IPS-20b (cell line): Measurements from ENCODE around the gene SHISAL2B.
A peak's percentile ranks its signal among the peaks of the same experiment; 100 is the strongest.

ENCODE experiments used
- H3K27ac ChIP-seq: one replicate; pipeline ENCODE4 v1.5.1; 2013; ENCODE audit warnings: low read length
- H3K27me3 ChIP-seq: 2 replicates; pipeline ENCODE4 v1.6.1; 2013; ENCODE audit warnings: mild to moderate bottlenecking, low read length, inconsistent platforms; ENCODE audit not compliant: insufficient read depth
- H3K36me3 ChIP-seq: 2 replicates; pipeline ENCODE4 v1.6.1; 2013; ENCODE audit warnings: low read depth, mild to moderate bottlenecking, inconsistent platforms, low read length, moderate library complexity; ENCODE audit not compliant: insufficient read depth
- H3K4me1 ChIP-seq: 2 replicates; pipeline ENCODE4 v1.6.1; 2013; ENCODE audit warnings: mild to moderate bottlenecking, control low read depth, inconsistent platforms, low read length, moderate library complexity; ENCODE audit not compliant: insufficient read depth
- H3K4me3 ChIP-seq: 2 replicates; pipeline ENCODE4 v1.5.1; 2013; ENCODE audit warnings: mild to moderate bottlenecking, low read length, inconsistent platforms
- H3K9ac ChIP-seq: 2 replicates; pipeline ENCODE4 v1.6.1; 2013; ENCODE audit warnings: low read depth, mild to moderate bottlenecking, inconsistent platforms, low read length, moderate library complexity
- H3K9me3 ChIP-seq: 2 replicates; pipeline ENCODE4 v1.6.1; 2013; ENCODE audit warnings: mild to moderate bottlenecking, low read depth, low read length, inconsistent platforms; ENCODE audit not compliant: insufficient read depth

The SHISAL2B gene

DNA sequence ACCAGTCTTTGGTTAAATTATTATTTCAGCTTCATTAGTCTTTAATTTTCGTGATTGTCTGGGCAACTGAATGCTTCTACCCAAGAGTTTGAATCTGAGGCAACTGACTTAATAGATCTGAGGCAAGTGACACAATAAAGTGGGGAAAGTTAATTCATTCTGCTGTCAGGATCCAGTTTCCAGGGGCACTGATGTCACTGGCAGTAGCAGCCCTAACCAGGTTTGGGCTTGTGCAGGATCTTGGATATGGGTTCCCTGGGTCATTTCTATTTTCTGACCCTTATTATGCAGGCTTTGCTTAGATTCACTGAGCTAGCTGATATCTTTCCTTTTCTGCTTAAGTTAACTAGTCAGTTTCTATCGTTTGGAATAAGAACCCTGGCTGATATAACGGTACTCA, 68.6 kb downstream of the SHISAL2B start:
- H3K9ac ChIP-seq = no peak overlapping the region
- H3K4me1 ChIP-seq = peaks cover 11% of the 10 kb centered on the region
- peaks cover 39% of the 10 kb centered on the region for H3K36me3 ChIP-seq
- no peaks in the 10 kb centered on the region for H3K9me3 ChIP-seq
- no peaks in the 10 kb centered on the region for H3K27me3 ChIP-seq
- H3K27ac ChIP-seq = no peak overlapping the region
- no peak overlapping the region for H3K4me3 ChIP-seq

DNA sequence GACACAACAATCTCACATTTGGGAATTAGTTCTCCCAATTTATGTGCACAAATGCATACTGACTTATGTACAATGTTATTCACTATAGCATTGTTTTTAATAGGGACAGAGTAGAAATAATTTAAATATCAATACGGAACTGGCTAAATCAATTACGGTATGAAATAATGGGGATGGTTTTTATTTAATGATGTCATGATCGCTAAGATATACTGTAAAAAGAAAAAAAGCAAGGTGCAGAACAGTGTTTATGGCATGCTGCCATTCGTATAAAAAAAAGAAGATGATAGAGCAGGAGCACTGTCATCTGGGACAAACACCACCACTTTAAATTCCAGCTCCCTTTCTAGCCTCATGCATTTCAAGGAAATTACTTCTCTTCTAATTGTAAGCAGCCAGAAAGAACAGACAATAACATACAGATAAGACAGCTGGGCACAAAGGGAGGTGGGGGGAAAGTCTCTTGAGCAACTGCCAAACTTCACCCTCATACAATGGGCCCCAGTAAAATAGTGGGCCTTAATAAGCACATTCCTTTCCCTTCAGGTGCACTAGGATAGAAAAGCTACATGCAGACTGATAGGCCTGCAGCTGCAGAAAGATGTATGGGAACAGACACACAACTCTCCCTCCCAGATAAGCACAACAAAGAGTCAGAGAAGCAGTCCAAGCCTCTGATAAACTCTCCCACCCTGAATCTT, 69.8 kb downstream of the SHISAL2B start:
- no peak overlapping the region for H3K4me3 ChIP-seq
- H3K9me3 ChIP-seq = no peaks in the 10 kb centered on the region
- H3K36me3 ChIP-seq = peaks cover 40% of the 10 kb centered on the region
- H3K27me3 ChIP-seq = no peaks in the 10 kb centered on the region
- peaks cover 11% of the 10 kb centered on the region for H3K4me1 ChIP-seq
- H3K9ac ChIP-seq = no peak overlapping the region
- no peak overlapping the region for H3K27ac ChIP-seq

DNA sequence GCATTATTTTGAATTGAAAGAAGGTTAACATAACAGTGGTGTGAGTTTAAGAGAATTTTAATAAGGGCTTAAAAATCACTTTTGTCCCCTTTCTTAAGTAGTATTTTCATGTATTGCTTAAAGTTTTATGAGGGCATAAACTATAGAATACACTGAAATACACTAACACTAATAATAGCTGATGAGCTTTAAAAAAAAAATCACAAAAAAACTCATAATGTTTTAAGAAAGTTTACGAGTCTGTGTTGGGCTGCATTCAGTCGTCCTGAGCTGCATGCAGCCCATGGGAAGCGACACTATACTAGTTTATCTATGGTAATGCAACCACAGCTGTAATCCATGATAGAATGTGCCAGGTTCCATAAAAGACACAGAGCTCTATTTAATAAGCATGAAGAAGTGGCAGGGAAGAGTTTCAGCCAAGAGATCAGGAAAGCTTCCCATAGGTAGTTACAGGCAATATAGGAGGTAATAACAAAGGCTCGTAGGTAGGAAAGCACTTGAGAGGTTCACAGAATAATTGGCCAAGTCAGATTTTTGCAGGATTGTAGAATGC, 73.7 kb downstream of the SHISAL2B start:
- no peaks in the 10 kb centered on the region for H3K9me3 ChIP-seq
- H3K27ac ChIP-seq = no peak overlapping the region
- H3K36me3 ChIP-seq = peaks cover 54% of the 10 kb centered on the region
- H3K9ac ChIP-seq = no peak overlapping the region
- H3K27me3 ChIP-seq = no peaks in the 10 kb centered on the region
- no peak overlapping the region for H3K4me3 ChIP-seq
- H3K4me1 ChIP-seq = peaks cover 18% of the 10 kb centered on the region

DNA sequence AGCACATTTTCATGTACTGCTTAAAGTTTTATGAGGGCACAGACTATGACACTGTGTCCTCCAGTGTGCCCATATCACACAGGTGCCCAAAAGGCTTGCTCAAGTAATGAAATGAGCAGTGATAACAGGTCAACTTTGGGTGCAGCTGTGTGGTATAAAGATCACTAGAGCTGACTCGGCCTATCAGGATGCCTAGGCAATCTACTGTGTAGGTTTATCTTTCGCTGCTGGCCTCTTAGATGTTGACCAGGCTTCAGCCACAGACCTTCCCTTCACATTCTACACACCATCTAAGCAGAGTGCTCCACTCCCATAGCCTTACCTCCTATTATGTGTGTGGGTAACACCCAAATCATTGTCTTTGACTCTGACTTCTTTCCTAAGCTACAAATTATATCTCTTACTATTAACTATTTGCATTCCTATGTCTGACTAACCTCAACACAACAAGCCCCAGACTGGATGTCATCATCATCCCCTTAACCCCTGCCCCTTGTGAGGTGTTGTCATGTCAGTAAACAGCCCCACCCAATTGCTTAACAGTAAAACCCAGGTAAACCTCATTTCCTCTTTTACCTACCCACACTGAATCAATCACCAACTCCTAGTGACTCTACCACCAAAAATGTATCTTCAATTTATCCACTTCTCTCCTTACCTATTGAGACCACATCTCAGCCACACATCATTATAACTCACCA, 75.7 kb downstream of the SHISAL2B start:
- H3K4me3 ChIP-seq = no peak overlapping the region
- no peaks in the 10 kb centered on the region for H3K27me3 ChIP-seq
- peaks cover 51% of the 10 kb centered on the region for H3K36me3 ChIP-seq
- H3K27ac ChIP-seq = no peak overlapping the region
- no peak overlapping the region for H3K9ac ChIP-seq
- peaks cover 12% of the 10 kb centered on the region for H3K4me1 ChIP-seq
- H3K9me3 ChIP-seq = no peaks in the 10 kb centered on the region

DNA sequence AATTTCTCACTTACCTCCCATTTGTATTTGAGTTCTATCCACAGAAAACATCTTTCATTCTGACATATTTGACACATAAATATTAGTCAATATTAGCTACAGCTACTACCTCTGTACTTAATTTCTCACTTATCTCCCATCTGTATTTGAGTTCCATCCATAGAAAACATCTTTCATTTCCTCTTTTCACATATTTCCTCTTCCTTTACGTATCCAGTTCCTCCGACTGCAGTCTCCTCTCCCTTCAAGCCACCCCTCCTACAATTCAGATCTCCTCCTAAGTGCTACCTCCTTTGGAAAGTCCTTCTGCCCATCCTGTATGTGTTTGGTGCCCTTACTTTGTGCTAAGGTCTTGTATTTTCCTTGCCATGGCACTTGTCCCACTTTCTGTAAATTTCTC, 76.6 kb downstream of the SHISAL2B start:
- Histone ChIP-seq H3K27ac (no peak overlapping the region), H3K27me3 (no peaks in the 10 kb centered on the region), H3K4me3 (peak overlapping the region; percentile 100), H3K36me3 (peaks cover 43% of the 10 kb centered on the region), H3K9ac (peak overlapping the region; percentile 97; the same call in 1 of the 2 replicates), H3K4me1 (peaks cover 7% of the 10 kb centered on the region), H3K9me3 (no peaks in the 10 kb centered on the region)
